GM12878 (cell line): ENCODE data around the gene FKBP4.

Source experiments
- EZH2 ChIP-seq: IDR thresholded peaks from 2 replicates; pipeline ENCODE4 v1.6.1; 2012; ENCODE audit warnings: low read depth, mild to moderate bottlenecking, control low read depth, inconsistent platforms, low read length, borderline replicate concordance; ENCODE audit not compliant: control insufficient read depth
- HDGF ChIP-seq: fragments of 450-650 bp; IDR thresholded peaks from 2 replicates; pipeline ENCODE4 v1.6.1; 2016; ENCODE audit warnings: antibody characterized with exemption
- MXI1 ChIP-seq: fragments of 150-350 bp; IDR thresholded peaks from 2 replicates; pipeline ENCODE4 v1.6.1; 2011; ENCODE audit warnings: low read depth, mild to moderate bottlenecking, inconsistent platforms, low read length, improper control_type of control experiment
- SMARCA5 ChIP-seq: fragments of 450-650 bp; IDR thresholded peaks from 2 replicates; pipeline ENCODE4 v1.6.1; 2017; ENCODE audit warnings: mild to moderate bottlenecking
- ZNF207 ChIP-seq: fragments of 450-650 bp; IDR thresholded peaks from 2 replicates; pipeline ENCODE4 v1.6.1; 2014; ENCODE audit warnings: antibody characterized with exemption, mild to moderate bottlenecking, borderline replicate concordance
- ZNF274 ChIP-seq: IDR thresholded peaks from one replicate; pipeline ENCODE4 v1.8.0; 2011; ENCODE audit not compliant: insufficient read length, insufficient read depth
- TF ChIP-seq, protein P1 (sequence below), 3 experiments: IDR thresholded peaks in 2 of 3; conservative IDR thresholded peaks in 1 of 3; 2 replicates each; pipeline ENCODE4 v1.5.1; 2011; ENCODE audit warnings: low read depth in 3 of 3, low read length in 3 of 3, mild to moderate bottlenecking in 3 of 3, control low read depth in 2 of 3, moderate library complexity in 2 of 3, inconsistent platforms in 1 of 3, mixed read lengths in 1 of 3; ENCODE audit not compliant: control insufficient read depth in 2 of 3, insufficient read depth in 1 of 3; ENCODE audit errors: extremely low read depth in 1 of 3
- TF ChIP-seq, protein P2 (sequence below): IDR thresholded peaks from 2 replicates; pipeline ENCODE4 v1.6.1; 2012; ENCODE audit warnings: low read depth, low read length, improper control_type of control experiment
- TF ChIP-seq, protein P3 (sequence below): IDR thresholded peaks from 2 replicates; pipeline ENCODE4 v1.6.1; 2011; ENCODE audit warnings: low read depth, low read length, improper control_type of control experiment, borderline replicate concordance

DNA sequence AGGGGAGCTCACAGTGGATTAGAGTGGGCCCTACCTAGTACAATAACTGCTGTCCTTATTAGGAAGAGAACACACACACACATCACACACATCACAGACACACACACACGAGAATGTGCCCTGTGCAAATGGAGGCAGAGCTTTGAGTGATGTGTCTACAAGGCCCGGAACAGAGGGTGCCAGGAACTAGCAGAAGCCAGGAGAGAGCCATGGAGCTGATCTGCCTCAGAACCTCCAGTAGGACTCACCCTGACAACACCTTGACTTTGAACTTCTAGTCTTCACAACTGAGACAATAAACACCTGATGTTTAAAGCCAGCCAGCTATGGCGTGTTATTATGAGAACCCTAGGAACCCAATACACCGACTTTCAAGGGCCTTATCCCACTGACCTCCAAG lies 29.7 kb upstream of the FKBP4 start:
- TF ChIP-seq, protein P1, sequence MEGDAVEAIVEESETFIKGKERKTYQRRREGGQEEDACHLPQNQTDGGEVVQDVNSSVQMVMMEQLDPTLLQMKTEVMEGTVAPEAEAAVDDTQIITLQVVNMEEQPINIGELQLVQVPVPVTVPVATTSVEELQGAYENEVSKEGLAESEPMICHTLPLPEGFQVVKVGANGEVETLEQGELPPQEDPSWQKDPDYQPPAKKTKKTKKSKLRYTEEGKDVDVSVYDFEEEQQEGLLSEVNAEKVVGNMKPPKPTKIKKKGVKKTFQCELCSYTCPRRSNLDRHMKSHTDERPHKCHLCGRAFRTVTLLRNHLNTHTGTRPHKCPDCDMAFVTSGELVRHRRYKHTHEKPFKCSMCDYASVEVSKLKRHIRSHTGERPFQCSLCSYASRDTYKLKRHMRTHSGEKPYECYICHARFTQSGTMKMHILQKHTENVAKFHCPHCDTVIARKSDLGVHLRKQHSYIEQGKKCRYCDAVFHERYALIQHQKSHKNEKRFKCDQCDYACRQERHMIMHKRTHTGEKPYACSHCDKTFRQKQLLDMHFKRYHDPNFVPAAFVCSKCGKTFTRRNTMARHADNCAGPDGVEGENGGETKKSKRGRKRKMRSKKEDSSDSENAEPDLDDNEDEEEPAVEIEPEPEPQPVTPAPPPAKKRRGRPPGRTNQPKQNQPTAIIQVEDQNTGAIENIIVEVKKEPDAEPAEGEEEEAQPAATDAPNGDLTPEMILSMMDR (IDR thresholded peaks at IDR 0.05 in 2 of 3, conservative IDR thresholded peaks at IDR 0.05 in 1 of 3; ENCODE audit: control insufficient read depth in 2 of 3, extremely low read depth in 1 of 3, insufficient read depth in 1 of 3, low read depth in 3 of 3, low read length in 3 of 3) = no peak
- TF ChIP-seq ZNF274 = no peak
- TF ChIP-seq, protein P2, sequence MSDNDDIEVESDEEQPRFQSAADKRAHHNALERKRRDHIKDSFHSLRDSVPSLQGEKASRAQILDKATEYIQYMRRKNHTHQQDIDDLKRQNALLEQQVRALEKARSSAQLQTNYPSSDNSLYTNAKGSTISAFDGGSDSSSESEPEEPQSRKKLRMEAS = no peak
- TF ChIP-seq EZH2 = no peak
- no peak for TF ChIP-seq MXI1
- TF ChIP-seq HDGF = no peak
- no peak for TF ChIP-seq ZNF207
- TF ChIP-seq, protein P3, sequence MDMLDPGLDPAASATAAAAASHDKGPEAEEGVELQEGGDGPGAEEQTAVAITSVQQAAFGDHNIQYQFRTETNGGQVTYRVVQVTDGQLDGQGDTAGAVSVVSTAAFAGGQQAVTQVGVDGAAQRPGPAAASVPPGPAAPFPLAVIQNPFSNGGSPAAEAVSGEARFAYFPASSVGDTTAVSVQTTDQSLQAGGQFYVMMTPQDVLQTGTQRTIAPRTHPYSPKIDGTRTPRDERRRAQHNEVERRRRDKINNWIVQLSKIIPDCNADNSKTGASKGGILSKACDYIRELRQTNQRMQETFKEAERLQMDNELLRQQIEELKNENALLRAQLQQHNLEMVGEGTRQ = no peak
- TF ChIP-seq SMARCA5 = no peak
